Astrocyte of the cerebellum (primary cell): ENCODE results near the gene ASCL5.

Source experiments
- DNase-seq: peaks from one replicate; pipeline ENCODE4 v3.0.0-alpha.2; 2011; ENCODE audit warnings: low read depth
- H3K4me3 ChIP-seq: 2 replicates; pipeline ENCODE4 v1.5.1; 2011; ENCODE audit warnings: mild to moderate bottlenecking, low read depth, low read length, moderate library complexity
- CTCF ChIP-seq: IDR thresholded peaks from 2 replicates; pipeline ENCODE4 v1.5.1; 2012; ENCODE audit warnings: low read length, low read depth, moderate library complexity, mild to moderate bottlenecking; ENCODE audit errors: missing control alignments
- in situ Hi-C: cut with HindIII; loops from 2 replicates; pipeline ENCODE4 v1.10.0; 2017; ENCODE audit warnings: low sequenced_read_pairs

ASCL5 gene

GRCh38 chr1:201116091-201116490 is 10.9 kb downstream of the ASCL5 start:
- TF ChIP-seq CTCF: no peak
- DNase-seq: no peak
- in situ Hi-C loops: no loop called here
- no peak overlapping the region for H3K4me3 ChIP-seq

- in situ Hi-C loops: no loop called here
Observed at GRCh38 chr1:201115390-201115937, 11.5 kb downstream of the ASCL5 start.

GRCh38 chr1:201114245-201115131 is 12.5 kb downstream of the ASCL5 start:
- DNase-seq: peak; percentile 79
- TF ChIP-seq CTCF: peak; percentile 82
- in situ Hi-C loops: no loop called here
- peak overlapping the region; percentile 54 for H3K4me3 ChIP-seq

More at GRCh38 chr1:201115390-201115937, 11.5 kb downstream of the ASCL5 start:
- no peak overlapping the region for H3K4me3 ChIP-seq
- no peak for TF ChIP-seq CTCF
- DNase-seq: no peak

- no peak for TF ChIP-seq CTCF
- in situ Hi-C loops: no loop called here
- no peak for DNase-seq
- peak overlapping the region; percentile 54 for H3K4me3 ChIP-seq
Observed at GRCh38 chr1:201113451-201114244, 13.3 kb downstream of the ASCL5 start.

GRCh38 chr1:201112926-201113325 is 14.1 kb downstream of the ASCL5 start:
- TF ChIP-seq CTCF: no peak
- H3K4me3 ChIP-seq: no peak overlapping the region
- no peak for DNase-seq
- in situ Hi-C loops: no loop called here

- no peak for DNase-seq
- TF ChIP-seq CTCF: no peak
- in situ Hi-C loops: no loop called here
- no peak within 1 kb of the TSS for H3K4me3 ChIP-seq
Observed at GRCh38 chr1:201112173-201112731, 14.7 kb downstream of the ASCL5 start, which contains the start of gene CACNA1S. CACNA1S (minus strand) TSS chr1:201112426; CDS start chr1:201112339, 87 bp downstream.
